Activated CD8-positive, alpha-beta T cell treated with anti-CD3 and anti-CD28 coated beads, Interleukin-2, amount 10 ng/mL, durations not matched to agents 7 days and 5 days (primary cell): ENCODE data around the gene SHKBP1. TPM values are rescaled to one million over a fixed set of nuclear protein-coding genes. Genes with fewer than 3 reads are reported as not detected.

Source experiments
- ATAC-seq: fragments of 150-1000 bp; cut with Tn5 transposase; one replicate; pipeline ENCODE4 v1.10.0; 2021; ENCODE audit warnings: moderate library complexity
- CTCF ChIA-PET: fragments of 350-600 bp; sonication (Branson Sonifier 250); formaldehyde crosslinking; loops from one replicate; lab custom pipeline; 2021; ENCODE audit warnings: antibody characterized with exemption; lab: Charles Lee
- POLR2A ChIA-PET: fragments of 350-600 bp; sonication (Branson Sonifier 250); formaldehyde crosslinking; loops from one replicate; lab custom pipeline; 2021; ENCODE audit warnings: antibody characterized with exemption; lab: Charles Lee
- DNase-seq: peaks from one replicate; pipeline ENCODE4 v3.0.0-alpha.2; 2020
- H3K27ac Mint-ChIP-seq: one replicate; pipeline ENCODE4 v1.8.0; 2021; ENCODE audit warnings: mild to moderate bottlenecking, mixed read lengths
- H3K27me3 Mint-ChIP-seq: one replicate; pipeline ENCODE4 v1.8.0; 2021; ENCODE audit warnings: low read depth, mixed read lengths
- H3K36me3 Mint-ChIP-seq: one replicate; pipeline ENCODE4 v1.8.0; 2021; ENCODE audit warnings: low read depth, mixed read lengths
- H3K4me1 Mint-ChIP-seq: one replicate; pipeline ENCODE4 v1.8.0; 2021; ENCODE audit warnings: low read depth, mixed read lengths
- H3K4me3 Mint-ChIP-seq: one replicate; pipeline ENCODE4 v1.8.0; 2021; ENCODE audit warnings: mild to moderate bottlenecking, mixed read lengths
- H3K9me3 Mint-ChIP-seq: one replicate; pipeline ENCODE4 v1.8.0; 2022; ENCODE audit warnings: mixed read lengths; ENCODE audit not compliant: insufficient read depth
- total RNA-seq, 2 experiments: library from RNA; stranded (reverse); gene quantifications; one replicate each; pipeline ENCODE4 v1.2.3, GENCODE V29; 2021

Gene SHKBP1
- total RNA-seq, 2 experiments from 2014 or later = 116 to 124 TPM

DNA sequence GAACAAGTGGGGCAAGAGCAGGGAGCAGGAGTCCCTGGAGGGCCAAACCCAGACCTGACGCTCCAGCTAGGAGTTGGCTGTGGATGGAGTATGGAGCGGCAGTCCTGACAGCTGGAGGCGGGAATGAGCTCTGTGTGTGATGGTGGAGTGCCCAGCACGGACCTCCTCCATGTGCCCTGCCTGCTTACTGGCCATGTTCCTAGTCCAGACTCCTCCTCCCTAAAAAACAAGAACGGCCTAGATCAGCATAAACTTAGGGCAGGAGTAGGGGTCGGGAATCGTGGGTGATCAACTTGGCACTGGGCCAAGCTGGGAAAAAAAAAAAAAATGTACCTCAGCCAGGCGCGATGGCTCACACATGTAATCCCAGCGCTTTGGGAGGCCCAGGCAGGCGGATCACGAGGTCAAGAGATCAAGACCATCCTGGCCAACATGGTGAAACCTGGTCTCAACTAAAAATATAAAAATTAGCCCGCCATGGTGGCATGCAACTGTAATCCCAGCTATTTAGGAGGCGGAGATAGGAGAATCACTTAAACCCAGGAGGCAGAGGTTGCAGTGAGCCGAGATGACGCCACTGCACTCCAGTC is 54.0 kb downstream of the SHKBP1 start:
- no peak overlapping the region for H3K27ac Mint-ChIP-seq
- ATAC-seq = no peak
- H3K36me3 Mint-ChIP-seq = peaks cover 7% of the 10 kb centered on the region
- no peaks in the 10 kb centered on the region for H3K9me3 Mint-ChIP-seq
- CTCF ChIA-PET = interaction anchor here (1.1 kb wide), 1 partner anchor 325 kb away, joined by 3 read pairs; no protein-coding TSS in a partner anchor
- H3K4me3 Mint-ChIP-seq = no peak overlapping the region
- peaks cover 13% of the 10 kb centered on the region for H3K4me1 Mint-ChIP-seq
- peaks cover 13% of the 10 kb centered on the region for H3K27me3 Mint-ChIP-seq
- no peak for DNase-seq
- POLR2A ChIA-PET = interaction anchor here (0.7 kb wide), 1 partner anchor 9 kb away, joined by 3 read pairs; no protein-coding TSS in a partner anchor

DNA sequence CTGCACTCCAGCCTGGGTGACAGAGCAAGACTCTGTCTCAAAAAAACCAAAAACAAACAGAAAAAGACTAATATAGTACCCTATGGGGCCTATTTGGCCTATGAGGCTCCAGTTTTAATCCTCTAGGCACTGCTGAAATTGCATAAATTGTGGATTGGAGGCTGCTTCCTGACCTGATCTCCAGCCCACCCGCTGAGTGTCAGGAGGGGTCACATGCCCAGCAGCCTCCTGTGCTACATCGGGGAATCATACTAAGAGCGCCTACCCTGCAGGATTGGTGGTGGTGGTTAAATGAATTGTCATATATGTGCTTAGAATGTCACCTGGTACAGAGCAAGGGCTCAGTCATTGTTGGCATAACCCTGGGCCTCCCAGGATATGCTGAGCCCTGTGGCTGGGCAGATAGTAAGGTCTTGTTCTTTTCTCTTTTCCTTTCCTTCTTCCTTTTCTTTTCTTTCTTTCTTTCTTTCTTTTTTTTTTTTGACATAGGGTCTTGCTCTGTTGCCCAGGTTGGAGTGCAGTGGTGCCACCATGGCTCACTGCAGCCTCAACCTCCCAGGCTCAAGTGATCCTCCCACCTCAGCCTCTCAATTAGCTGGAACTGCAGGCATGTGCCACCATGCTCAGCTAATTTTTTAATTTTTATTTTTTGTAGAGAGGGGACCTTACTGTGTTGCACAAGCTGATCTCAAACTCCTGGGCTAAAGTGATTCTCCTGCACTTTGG is 55.8 kb downstream of the SHKBP1 start:
- Mint-ChIP-seq H3K4me1 (peaks cover 6% of the 10 kb centered on the region), H3K27me3 (peaks cover 14% of the 10 kb centered on the region), H3K36me3 (peaks cover 4% of the 10 kb centered on the region), H3K9me3 (no peaks in the 10 kb centered on the region), H3K27ac (no peak overlapping the region), H3K4me3 (no peak overlapping the region)
- ChIA-PET POLR2A (interaction anchor here (0.6 kb wide), 1 partner anchor 981 kb away, joined by 3 read pairs; no protein-coding TSS in a partner anchor), CTCF (interaction anchor here (0.7 to 5.5 kb wide), 4 partner anchors 13 to 100 kb away, joined by 3 to 60 read pairs (median 30); no protein-coding TSS in a partner anchor)
- DNase-seq = no peak
- no peak for ATAC-seq

DNA sequence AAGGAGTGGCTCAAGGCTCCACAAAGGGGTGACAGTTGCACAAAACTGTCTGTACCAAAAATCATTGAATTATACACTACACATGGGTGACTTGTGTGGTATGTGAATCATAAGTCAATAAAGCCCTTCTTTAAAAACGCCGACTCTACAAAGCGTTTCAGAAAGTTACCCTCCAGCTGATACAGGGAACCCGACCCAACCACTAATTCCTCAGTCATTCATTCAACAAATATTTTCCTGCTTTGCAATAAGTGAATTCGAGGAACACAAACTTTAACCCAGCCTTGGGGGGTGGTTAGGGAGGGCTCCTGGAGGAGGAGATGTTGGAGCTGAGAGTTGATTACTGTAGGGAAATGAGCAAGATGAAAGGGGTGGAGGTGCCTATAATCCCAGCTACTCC is 56.5 kb downstream of the SHKBP1 start:
- ChIA-PET POLR2A (no interaction called here), CTCF (interaction anchor here (1.0 to 5.5 kb wide), 7 partner anchors 9 to 101 kb away, joined by 3 to 60 read pairs (median 42); no protein-coding TSS in a partner anchor)
- DNase-seq (no peak), ATAC-seq (no peak)
- Mint-ChIP-seq H3K36me3 (peaks cover 4% of the 10 kb centered on the region), H3K27ac (no peak overlapping the region), H3K27me3 (peaks cover 14% of the 10 kb centered on the region), H3K4me1 (peaks cover 6% of the 10 kb centered on the region), H3K9me3 (no peaks in the 10 kb centered on the region), H3K4me3 (no peak overlapping the region)

- DNase-seq (no peak), ATAC-seq (no peak)
- no peak overlapping the region for H3K4me3 Mint-ChIP-seq
- H3K27me3 Mint-ChIP-seq = peaks cover 13% of the 10 kb centered on the region
- CTCF ChIA-PET = no interaction called here
- POLR2A ChIA-PET = no interaction called here
- peaks cover 11% of the 10 kb centered on the region for H3K4me1 Mint-ChIP-seq
- H3K9me3 Mint-ChIP-seq = no peaks in the 10 kb centered on the region
- no peaks in the 10 kb centered on the region for H3K36me3 Mint-ChIP-seq
- H3K27ac Mint-ChIP-seq = no peak overlapping the region
These were observed 61.7 kb downstream of the SHKBP1 start for GRCh38 chr19:40638327-40638726.

- ATAC-seq (no peak), DNase-seq (no peak)
- Mint-ChIP-seq H3K9me3 (no peaks in the 10 kb centered on the region), H3K36me3 (no peaks in the 10 kb centered on the region), H3K27me3 (peaks cover 7% of the 10 kb centered on the region), H3K4me3 (no peak overlapping the region), H3K27ac (no peak overlapping the region), H3K4me1 (peaks cover 7% of the 10 kb centered on the region)
- ChIA-PET POLR2A (no interaction called here), CTCF (no interaction called here)
These were observed 62.9 kb downstream of the SHKBP1 start for GRCh38 chr19:40639638-40639982.

DNA sequence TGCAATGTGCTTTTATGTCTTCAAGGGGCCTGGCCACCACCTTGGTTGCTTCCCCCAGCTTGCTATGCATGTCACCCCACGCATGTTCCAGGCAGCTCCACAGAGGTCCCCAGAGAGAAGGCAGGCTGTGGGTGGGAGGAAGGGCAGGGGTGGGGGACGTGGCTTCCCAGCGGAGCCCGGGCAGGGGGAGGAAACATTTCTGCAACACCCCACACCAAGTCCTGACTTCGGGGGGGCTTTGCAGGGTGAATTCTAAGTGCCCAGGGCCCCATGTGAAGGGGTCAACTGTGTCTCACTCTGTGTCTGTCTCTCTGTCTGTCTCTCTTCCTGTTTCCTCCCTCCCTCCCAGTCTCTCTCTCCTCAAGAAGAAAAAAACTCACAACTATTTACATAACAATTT is 64.1 kb downstream of the SHKBP1 start:
- H3K9me3 Mint-ChIP-seq = no peaks in the 10 kb centered on the region
- no peaks in the 10 kb centered on the region for H3K36me3 Mint-ChIP-seq
- no peak for DNase-seq
- no peaks in the 10 kb centered on the region for H3K27me3 Mint-ChIP-seq
- peaks cover 6% of the 10 kb centered on the region for H3K4me1 Mint-ChIP-seq
- POLR2A ChIA-PET = no interaction called here
- CTCF ChIA-PET = no interaction called here
- H3K27ac Mint-ChIP-seq = no peak overlapping the region
- H3K4me3 Mint-ChIP-seq = no peak overlapping the region
- ATAC-seq = no peak

Other genes starting within 250 kb of the SHKBP1 start
- gene C19orf47, start 228.5 kb upstream of the SHKBP1 start, total RNA-seq = 10 to 100 TPM; 27.7 to 28.3 TPM
- 10 to 100 TPM; 65.1 to 70.0 TPM for gene PLD3, start 228.2 kb upstream of the SHKBP1 start, total RNA-seq
- gene HIPK4, start 186.7 kb upstream of the SHKBP1 start, total RNA-seq = under 1 TPM in 1 of 2 experiments, not detected in 1; 0.10 TPM
- gene PRX, start 163.5 kb upstream of the SHKBP1 start, total RNA-seq = 1 to 10 TPM in 1 of 2 experiments, under 1 TPM in 1; 0.84 to 1.1 TPM
- gene SERTAD1, start 150.9 kb upstream of the SHKBP1 start, total RNA-seq = 10 to 100 TPM in 1 of 2 experiments, 1 to 10 TPM in 1; 9.3 to 10.1 TPM
- gene SERTAD3, start 132.5 kb upstream of the SHKBP1 start, total RNA-seq = 10 to 100 TPM; 10.0 to 11.9 TPM
- gene BLVRB, start 111.1 kb upstream of the SHKBP1 start, total RNA-seq = 10 to 100 TPM; 15.1 to 16.5 TPM
- under 1 TPM in 1 of 2 experiments, not detected in 1; 0.47 TPM for gene SPTBN4, start 109.9 kb upstream of the SHKBP1 start, total RNA-seq
- gene LTBP4, start 24.5 kb downstream of the SHKBP1 start, total RNA-seq = 10 to 100 TPM; 54.3 to 54.7 TPM
- gene NUMBL, start 113.8 kb downstream of the SHKBP1 start, total RNA-seq = 1 to 10 TPM; 5.1 to 6.0 TPM
- gene COQ8B, start 140.0 kb downstream of the SHKBP1 start, total RNA-seq = 10 to 100 TPM; 21.5 to 27.2 TPM
- gene ITPKC, start 140.2 kb downstream of the SHKBP1 start, total RNA-seq = 1 to 10 TPM; 4.7 to 5.3 TPM
- gene ACTMAP, start 173.6 kb downstream of the SHKBP1 start, total RNA-seq = 10 to 100 TPM; 15.2 to 17.1 TPM
- gene SNRPA, start 174.3 kb downstream of the SHKBP1 start, total RNA-seq = 100 to 1,000 TPM; 175 to 183 TPM
- gene MIA, start 198.6 kb downstream of the SHKBP1 start, total RNA-seq = not detected
- gene RAB4B, start 201.4 kb downstream of the SHKBP1 start, total RNA-seq = 10 to 100 TPM; 50.2 to 53.1 TPM
- gene EGLN2, start 222.3 kb downstream of the SHKBP1 start, total RNA-seq = 100 to 1,000 TPM; 121 to 126 TPM